Erythroblast (primary cell): ENCODE results near the gene NUDT5.

ENCODE experiments used
- GATA1 ChIP-seq: IDR thresholded peaks from 2 replicates; pipeline ENCODE4 v1.6.1; 2011; ENCODE audit warnings: low read depth, mild to moderate bottlenecking, control low read depth, low read length, moderate library complexity
- POLR2A ChIP-seq: IDR thresholded peaks from 2 replicates; pipeline ENCODE4 v1.6.1; 2011; ENCODE audit warnings: mild to moderate bottlenecking, low read length

DNA sequence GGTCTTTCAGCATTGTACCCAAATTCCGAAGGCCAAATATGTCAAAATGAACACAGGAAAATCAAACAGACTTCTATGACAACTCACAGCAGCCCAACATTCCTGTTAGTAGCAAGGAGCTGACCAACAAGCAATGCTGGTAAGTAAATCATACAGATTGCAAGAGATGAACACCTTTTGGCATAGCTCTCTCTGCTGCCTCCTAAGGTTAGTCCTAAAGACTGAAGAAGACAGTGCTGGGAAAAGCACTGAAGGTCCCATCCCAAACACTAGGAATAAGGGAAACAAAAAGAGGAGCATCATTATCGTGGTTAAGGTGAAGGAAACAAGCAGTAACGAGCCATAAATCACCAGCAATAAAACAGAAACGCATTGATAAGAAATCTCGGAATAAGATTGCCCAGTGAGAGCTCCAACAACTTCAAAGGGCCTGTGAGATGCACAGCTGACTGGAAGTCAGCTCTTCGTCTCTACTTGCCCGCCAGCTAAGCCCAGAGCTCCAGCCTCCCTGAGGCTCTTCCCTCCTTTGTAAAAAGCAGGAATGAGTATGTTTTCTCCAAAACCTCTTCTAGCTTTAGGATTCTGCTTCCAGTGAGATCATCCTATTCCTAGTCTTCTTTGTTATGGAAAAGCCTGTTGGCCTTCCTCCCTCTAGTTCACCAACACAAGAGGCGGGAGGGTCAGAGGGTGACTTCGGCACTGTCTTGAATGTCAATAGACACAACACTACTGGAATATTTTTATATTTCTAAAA, 15.3 kb downstream of the NUDT5 start:
- no peak for TF ChIP-seq POLR2A
- TF ChIP-seq GATA1: no peak
